Measurements from ENCODE around the gene PLEKHD1.
"Not testable (repeated sequence)": the region's sequence is repeated elsewhere in the genome, so short reads cannot be mapped to it uniquely, and the experiment has no call there.

PLEKHD1 gene

GRCh38 chr14:69497866-69498265 is 13.3 kb downstream of the PLEKHD1 start:
- not testable (repeated sequence) for H3K4me1 ChIP-seq (ENCODE audit: insufficient read depth, low read length); H3K36me3 ChIP-seq (ENCODE audit: insufficient read depth, low read length); H3K27ac ChIP-seq (ENCODE audit: low read depth, low read length); H3K4me3 ChIP-seq (ENCODE audit: low read depth in 1 of 2, low read length in 2 of 2); H3K27me3 ChIP-seq (ENCODE audit: control insufficient read depth in 1 of 2, insufficient read depth in 2 of 2, low read length in 2 of 2); H3K9me3 ChIP-seq (ENCODE audit: low read length); H3K9ac ChIP-seq (ENCODE audit: low read length)

- not testable (repeated sequence) for H3K36me3 ChIP-seq (ENCODE audit: insufficient read depth, low read length); H3K27me3 ChIP-seq (ENCODE audit: control insufficient read depth in 1 of 2, insufficient read depth in 2 of 2, low read length in 2 of 2); H3K4me3 ChIP-seq (ENCODE audit: low read depth in 1 of 2, low read length in 2 of 2); H3K27ac ChIP-seq (ENCODE audit: low read depth, low read length); H3K9ac ChIP-seq (ENCODE audit: low read length); H3K4me1 ChIP-seq (ENCODE audit: insufficient read depth, low read length); H3K9me3 ChIP-seq (ENCODE audit: low read length)
Observed at GRCh38 chr14:69498286-69498685, 13.8 kb downstream of the PLEKHD1 start.

DNA sequence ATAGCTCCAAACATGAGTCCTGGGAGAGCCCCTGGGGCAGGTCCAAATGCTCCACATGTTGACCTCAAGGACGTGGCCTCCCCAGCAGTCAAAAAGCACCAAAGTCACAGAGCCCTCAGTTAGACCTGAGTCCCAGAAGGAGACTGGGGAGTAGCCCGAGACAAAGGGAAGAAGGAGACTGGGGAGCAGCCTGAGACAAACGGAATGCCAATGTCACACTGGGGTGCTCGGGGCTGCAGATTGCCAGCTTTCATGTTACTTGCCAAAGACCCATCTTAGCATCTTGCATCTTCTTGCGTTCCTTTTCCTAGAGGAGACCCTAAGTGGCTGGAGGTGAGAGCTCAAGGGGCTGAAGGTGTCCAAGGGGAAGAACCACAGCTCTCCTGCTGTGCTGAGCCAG is 14.9 kb downstream of the PLEKHD1 start:
- H3K27me3 ChIP-seq (ENCODE audit: control insufficient read depth in 1 of 2, insufficient read depth in 2 of 2, low read length in 2 of 2): no peaks in the 10 kb centered on the region
- H3K4me1 ChIP-seq (ENCODE audit: insufficient read depth, low read length): peaks cover 6% of the 10 kb centered on the region
- no peak overlapping the region for H3K27ac ChIP-seq (ENCODE audit: low read depth, low read length)

GRCh38 chr14:69500096-69500495 is 15.6 kb downstream of the PLEKHD1 start:
- Histone ChIP-seq H3K27ac (ENCODE audit: low read depth, low read length) (no peak overlapping the region), H3K9ac (ENCODE audit: low read length) (no peak overlapping the region), H3K4me3 (ENCODE audit: low read depth in 1 of 2, low read length in 2 of 2) (no peak overlapping the region), H3K4me1 (ENCODE audit: insufficient read depth, low read length) (peaks cover 6% of the 10 kb centered on the region), H3K9me3 (ENCODE audit: low read length) (no peaks in the 10 kb centered on the region), H3K36me3 (ENCODE audit: insufficient read depth, low read length) (no peaks in the 10 kb centered on the region), H3K27me3 (ENCODE audit: control insufficient read depth in 1 of 2, insufficient read depth in 2 of 2, low read length in 2 of 2) (no peaks in the 10 kb centered on the region)

More for the DNA sequence above, 14.9 kb downstream of the PLEKHD1 start:
- Histone ChIP-seq H3K9ac (ENCODE audit: low read length) (no peak overlapping the region), H3K9me3 (ENCODE audit: low read length) (no peaks in the 10 kb centered on the region), H3K4me3 (ENCODE audit: low read depth in 1 of 2, low read length in 2 of 2) (no peak overlapping the region), H3K36me3 (ENCODE audit: insufficient read depth, low read length) (no peaks in the 10 kb centered on the region)

DNA sequence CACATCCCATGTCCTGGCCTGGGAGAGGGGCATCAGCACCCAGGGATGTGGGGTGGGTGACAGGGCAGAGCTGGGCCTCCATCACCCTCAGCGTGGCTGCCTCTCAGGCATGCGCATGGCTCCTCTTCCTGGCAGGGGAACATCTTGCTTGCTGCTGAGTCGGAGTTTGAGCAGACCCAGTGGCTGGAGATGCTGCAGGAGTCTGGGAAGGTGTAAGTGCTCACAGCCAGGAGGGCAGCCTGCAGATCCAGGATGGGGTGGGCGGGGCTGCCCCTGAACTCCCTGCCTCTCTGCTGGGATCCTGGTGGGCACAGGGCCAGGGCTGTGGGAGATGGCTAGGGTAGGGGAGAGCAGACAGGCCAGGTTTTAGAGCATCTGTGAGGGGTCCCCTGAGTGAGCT is 16.2 kb downstream of the PLEKHD1 start:
- H3K4me1 ChIP-seq (ENCODE audit: insufficient read depth, low read length): peaks cover 6% of the 10 kb centered on the region
- H3K9ac ChIP-seq (ENCODE audit: low read length): no peak overlapping the region
- H3K36me3 ChIP-seq (ENCODE audit: insufficient read depth, low read length): no peaks in the 10 kb centered on the region
- no peak overlapping the region for H3K27ac ChIP-seq (ENCODE audit: low read depth, low read length)
- no peaks in the 10 kb centered on the region for H3K9me3 ChIP-seq (ENCODE audit: low read length)
- no peaks in the 10 kb centered on the region for H3K27me3 ChIP-seq (ENCODE audit: control insufficient read depth in 1 of 2, insufficient read depth in 2 of 2, low read length in 2 of 2)
- no peak overlapping the region for H3K4me3 ChIP-seq (ENCODE audit: low read depth in 1 of 2, low read length in 2 of 2)

DNA sequence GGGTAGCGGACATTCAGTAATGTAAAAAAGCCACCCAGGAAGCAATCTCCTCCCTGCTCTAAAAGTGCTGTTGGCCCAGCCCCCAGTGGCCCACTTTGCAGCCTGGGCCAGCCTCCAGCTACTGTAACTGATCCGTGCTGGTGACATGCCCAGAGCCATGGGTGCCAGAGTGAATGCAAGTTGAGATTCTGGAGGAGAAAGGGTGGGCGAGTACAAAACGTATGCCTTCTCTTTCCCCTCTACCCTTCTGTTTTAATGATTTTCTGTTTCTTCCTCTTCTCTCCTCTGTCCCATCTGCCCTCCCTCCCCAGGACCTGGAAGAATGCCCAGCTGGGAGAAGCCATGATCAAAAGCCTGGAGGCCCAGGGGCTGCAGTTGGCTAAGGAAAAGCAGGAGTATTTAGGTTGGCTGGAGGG is 16.9 kb downstream of the PLEKHD1 start:
- no peaks in the 10 kb centered on the region for H3K9me3 ChIP-seq (ENCODE audit: low read length)
- peaks cover 6% of the 10 kb centered on the region for H3K4me1 ChIP-seq (ENCODE audit: insufficient read depth, low read length)
- no peak overlapping the region for H3K27ac ChIP-seq (ENCODE audit: low read depth, low read length)
- H3K4me3 ChIP-seq (ENCODE audit: low read depth in 1 of 2, low read length in 2 of 2): no peak overlapping the region
- H3K27me3 ChIP-seq (ENCODE audit: control insufficient read depth in 1 of 2, insufficient read depth in 2 of 2, low read length in 2 of 2): no peaks in the 10 kb centered on the region
- no peaks in the 10 kb centered on the region for H3K36me3 ChIP-seq (ENCODE audit: insufficient read depth, low read length)
- no peak overlapping the region for H3K9ac ChIP-seq (ENCODE audit: low read length)

DNA sequence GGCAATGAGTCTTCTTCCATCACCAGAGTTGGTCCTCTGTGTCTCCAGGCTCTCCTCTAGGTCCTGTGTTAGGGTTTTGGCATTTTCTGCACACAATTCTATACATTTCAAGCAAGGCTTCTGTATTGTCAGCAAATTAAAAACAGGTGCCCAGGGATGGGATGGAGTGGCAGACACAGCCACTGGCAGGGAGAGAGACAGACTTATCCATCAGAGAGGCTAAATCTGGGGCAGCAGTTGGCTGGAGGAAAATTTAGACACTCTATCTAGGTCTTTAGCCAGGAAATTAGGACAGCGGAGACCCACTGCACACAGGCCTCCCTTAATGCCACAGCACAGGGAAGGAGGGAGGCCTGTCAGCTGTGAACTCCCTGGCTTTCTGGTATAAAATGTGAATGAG is 20.2 kb downstream of the PLEKHD1 start:
- Histone ChIP-seq H3K9me3 (ENCODE audit: low read length) (no peaks in the 10 kb centered on the region), H3K4me3 (ENCODE audit: low read depth in 1 of 2, low read length in 2 of 2) (no peak overlapping the region), H3K27ac (ENCODE audit: low read depth, low read length) (no peak overlapping the region), H3K36me3 (ENCODE audit: insufficient read depth, low read length) (no peaks in the 10 kb centered on the region), H3K9ac (ENCODE audit: low read length) (no peak overlapping the region), H3K4me1 (ENCODE audit: insufficient read depth, low read length) (peaks cover 6% of the 10 kb centered on the region), H3K27me3 (ENCODE audit: control insufficient read depth in 1 of 2, insufficient read depth in 2 of 2, low read length in 2 of 2) (no peaks in the 10 kb centered on the region)

- H3K27me3 ChIP-seq (ENCODE audit: control insufficient read depth in 1 of 2, insufficient read depth in 2 of 2, low read length in 2 of 2): no peaks in the 10 kb centered on the region
- H3K9me3 ChIP-seq (ENCODE audit: low read length): no peaks in the 10 kb centered on the region
- H3K4me3 ChIP-seq (ENCODE audit: low read depth in 1 of 2, low read length in 2 of 2): no peak overlapping the region
- H3K36me3 ChIP-seq (ENCODE audit: insufficient read depth, low read length): no peaks in the 10 kb centered on the region
- no peak overlapping the region for H3K9ac ChIP-seq (ENCODE audit: low read length)
- H3K4me1 ChIP-seq (ENCODE audit: insufficient read depth, low read length): peaks cover 6% of the 10 kb centered on the region
- H3K27ac ChIP-seq (ENCODE audit: low read depth, low read length): no peak overlapping the region
Observed at GRCh38 chr14:69505338-69506240, 21.1 kb downstream of the PLEKHD1 start.

DNA sequence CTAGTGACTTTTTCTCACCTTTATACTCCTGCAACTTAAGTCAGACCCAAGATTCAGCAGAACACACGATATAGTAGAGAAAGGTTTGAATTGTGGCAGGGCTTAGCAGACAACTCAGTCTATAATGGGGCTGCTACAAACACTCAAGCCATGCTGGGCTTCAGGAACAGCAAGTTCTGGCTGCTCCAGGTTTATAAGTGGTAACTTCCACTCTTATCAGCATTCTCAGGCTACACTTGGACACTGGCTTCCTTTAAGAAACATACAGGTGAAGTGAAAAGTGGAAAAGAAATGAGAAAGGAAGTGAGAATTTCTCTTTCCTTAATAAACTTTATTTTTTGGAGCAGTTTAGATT is 21.7 kb downstream of the PLEKHD1 start:
- Histone ChIP-seq H3K27me3 (ENCODE audit: control insufficient read depth in 1 of 2, insufficient read depth in 2 of 2, low read length in 2 of 2) (no peaks in the 10 kb centered on the region), H3K36me3 (ENCODE audit: insufficient read depth, low read length) (no peaks in the 10 kb centered on the region), H3K9ac (ENCODE audit: low read length) (no peak overlapping the region), H3K4me3 (ENCODE audit: low read depth in 1 of 2, low read length in 2 of 2) (no peak overlapping the region), H3K9me3 (ENCODE audit: low read length) (no peaks in the 10 kb centered on the region), H3K27ac (ENCODE audit: low read depth, low read length) (no peak overlapping the region), H3K4me1 (ENCODE audit: insufficient read depth, low read length) (peaks cover 6% of the 10 kb centered on the region)

DNA sequence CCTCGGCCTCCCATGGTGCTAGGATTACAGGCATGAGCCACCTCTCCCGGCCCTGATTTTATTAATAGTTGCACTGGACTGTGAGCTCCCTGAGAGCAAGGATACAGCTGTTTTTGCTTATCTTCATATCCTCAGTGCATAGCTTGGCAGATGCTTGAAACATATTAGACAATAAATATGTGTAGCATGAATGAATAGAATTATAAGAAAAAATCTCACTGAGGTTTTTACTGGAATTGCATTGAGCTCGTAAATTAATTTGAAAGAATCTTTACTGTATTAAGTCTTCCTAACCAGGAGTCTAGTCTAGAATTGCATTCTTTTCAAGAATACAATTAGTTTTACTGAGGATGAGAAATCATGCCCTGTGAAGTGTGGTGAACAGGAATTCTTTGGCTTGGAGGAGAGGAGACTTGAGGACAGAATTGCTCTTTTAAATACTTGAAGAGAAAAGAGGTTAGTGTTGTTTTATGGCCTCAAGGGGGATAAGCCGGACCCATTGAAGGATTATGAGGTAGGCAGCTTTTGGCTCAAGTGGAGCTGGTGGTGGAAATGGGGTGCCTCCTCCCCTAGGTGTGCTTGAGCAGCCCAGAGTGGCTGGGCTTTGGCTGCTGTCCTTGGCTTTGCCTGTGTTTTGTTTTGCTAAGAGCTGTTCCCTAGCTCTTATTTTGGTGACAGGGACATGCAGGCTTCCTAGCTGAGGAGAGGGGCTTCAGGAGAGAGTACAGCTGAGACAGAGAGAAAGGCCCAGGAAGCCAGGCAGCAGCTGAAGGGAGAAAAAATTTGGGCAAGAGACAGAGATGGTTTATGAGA is 34.0 kb downstream of the PLEKHD1 start:
- H3K9me3 ChIP-seq (ENCODE audit: low read length): no peaks in the 10 kb centered on the region
- H3K4me3 ChIP-seq (ENCODE audit: low read depth in 1 of 2, low read length in 2 of 2): no peak overlapping the region
- no peaks in the 10 kb centered on the region for H3K4me1 ChIP-seq (ENCODE audit: insufficient read depth, low read length)
- no peaks in the 10 kb centered on the region for H3K36me3 ChIP-seq (ENCODE audit: insufficient read depth, low read length)
- H3K9ac ChIP-seq (ENCODE audit: low read length): no peak overlapping the region
- H3K27ac ChIP-seq (ENCODE audit: low read depth, low read length): no peak overlapping the region
- no peaks in the 10 kb centered on the region for H3K27me3 ChIP-seq (ENCODE audit: control insufficient read depth in 1 of 2, insufficient read depth in 2 of 2, low read length in 2 of 2)

DNA sequence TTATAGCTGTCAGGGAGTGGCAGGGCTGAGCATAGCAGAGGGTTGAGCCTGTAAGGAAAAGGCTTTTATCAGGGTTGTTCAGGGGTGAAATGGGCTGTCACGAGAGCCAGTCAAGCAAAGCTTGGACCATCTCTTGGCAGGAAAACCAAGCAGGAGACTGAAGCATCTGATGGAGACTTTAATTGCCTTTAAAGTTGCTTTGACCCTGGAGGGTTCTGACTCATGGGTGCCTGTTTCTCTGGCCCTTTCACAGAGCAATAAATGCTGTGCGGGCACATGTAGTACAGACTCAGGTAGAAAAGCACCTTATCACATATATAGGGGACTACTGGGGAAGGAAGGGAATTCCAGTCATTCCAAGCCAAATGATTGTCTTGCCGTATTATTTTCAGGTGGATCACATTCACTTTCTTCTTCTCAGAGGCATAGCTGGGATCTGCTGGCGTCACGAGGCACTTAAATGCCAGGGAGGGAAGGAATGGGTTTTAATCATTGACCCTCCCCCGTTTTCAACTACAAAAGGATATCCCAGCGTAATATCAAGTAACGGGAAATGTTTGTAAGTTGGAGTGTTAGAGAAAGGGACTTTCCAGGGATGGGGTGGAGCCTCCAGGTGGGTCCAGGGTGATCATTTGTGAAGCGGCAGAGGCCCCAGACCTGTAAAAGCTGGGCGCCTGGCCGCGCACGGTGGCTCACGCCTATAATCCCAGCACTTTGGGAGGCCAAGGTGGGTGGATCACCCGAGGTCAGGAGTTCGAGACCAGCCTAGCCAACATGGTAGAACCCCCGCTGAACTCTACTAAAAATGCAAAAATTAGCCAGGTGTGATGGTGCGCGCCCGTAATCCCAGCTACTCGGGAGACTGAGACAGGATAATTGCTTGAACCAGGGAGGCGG is 34.9 kb downstream of the PLEKHD1 start:
- no peaks in the 10 kb centered on the region for H3K27me3 ChIP-seq (ENCODE audit: control insufficient read depth in 1 of 2, insufficient read depth in 2 of 2, low read length in 2 of 2)
- no peak overlapping the region for H3K4me3 ChIP-seq (ENCODE audit: low read depth in 1 of 2, low read length in 2 of 2)
- no peaks in the 10 kb centered on the region for H3K4me1 ChIP-seq (ENCODE audit: insufficient read depth, low read length)
- H3K36me3 ChIP-seq (ENCODE audit: insufficient read depth, low read length): no peaks in the 10 kb centered on the region
- H3K27ac ChIP-seq (ENCODE audit: low read depth, low read length): no peak overlapping the region
- H3K9me3 ChIP-seq (ENCODE audit: low read length): no peaks in the 10 kb centered on the region
- H3K9ac ChIP-seq (ENCODE audit: low read length): no peak overlapping the region

Data from muscle layer of colon (tissue), 2 donors.